ENCODE measurements around the gene CASTOR1. TPM values are rescaled to one million over a fixed set of nuclear protein-coding genes. Genes with fewer than 3 reads are reported as not detected.

The CASTOR1 gene
- total RNA-seq, 6 experiments from 2014 or later = 4.5 to 8.1 (median 5.7) TPM

DNA sequence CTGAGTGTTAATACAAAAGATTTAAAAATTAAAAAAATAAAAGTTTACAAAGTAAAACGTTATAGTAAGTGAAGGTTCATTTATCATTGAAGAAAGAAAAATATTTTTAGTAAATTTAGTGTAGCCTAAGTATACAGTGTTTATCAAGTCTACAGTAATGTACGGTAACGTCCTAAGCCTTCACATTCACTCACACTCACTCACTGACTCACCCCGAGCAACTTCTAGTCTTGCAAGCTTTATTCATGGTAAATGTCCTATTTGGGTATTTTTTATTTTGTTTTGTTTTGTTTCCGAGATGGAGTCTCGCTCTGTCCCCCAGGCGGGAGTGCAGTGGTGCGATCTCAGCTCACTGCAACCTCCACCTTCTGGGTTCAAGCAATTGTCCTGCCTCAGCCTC is 8.8 kb downstream of the CASTOR1 start:
- TF ChIP-seq, protein P1, sequence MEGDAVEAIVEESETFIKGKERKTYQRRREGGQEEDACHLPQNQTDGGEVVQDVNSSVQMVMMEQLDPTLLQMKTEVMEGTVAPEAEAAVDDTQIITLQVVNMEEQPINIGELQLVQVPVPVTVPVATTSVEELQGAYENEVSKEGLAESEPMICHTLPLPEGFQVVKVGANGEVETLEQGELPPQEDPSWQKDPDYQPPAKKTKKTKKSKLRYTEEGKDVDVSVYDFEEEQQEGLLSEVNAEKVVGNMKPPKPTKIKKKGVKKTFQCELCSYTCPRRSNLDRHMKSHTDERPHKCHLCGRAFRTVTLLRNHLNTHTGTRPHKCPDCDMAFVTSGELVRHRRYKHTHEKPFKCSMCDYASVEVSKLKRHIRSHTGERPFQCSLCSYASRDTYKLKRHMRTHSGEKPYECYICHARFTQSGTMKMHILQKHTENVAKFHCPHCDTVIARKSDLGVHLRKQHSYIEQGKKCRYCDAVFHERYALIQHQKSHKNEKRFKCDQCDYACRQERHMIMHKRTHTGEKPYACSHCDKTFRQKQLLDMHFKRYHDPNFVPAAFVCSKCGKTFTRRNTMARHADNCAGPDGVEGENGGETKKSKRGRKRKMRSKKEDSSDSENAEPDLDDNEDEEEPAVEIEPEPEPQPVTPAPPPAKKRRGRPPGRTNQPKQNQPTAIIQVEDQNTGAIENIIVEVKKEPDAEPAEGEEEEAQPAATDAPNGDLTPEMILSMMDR (IDR thresholded peaks at IDR 0.05) = no peak
- Mint-ChIP-seq H3K4me1 (ENCODE audit: low read depth) (peaks cover 21% of the 10 kb centered on the region), H3K36me3 (ENCODE audit: low read depth) (no peaks in the 10 kb centered on the region), H3K27ac (no peak overlapping the region), H3K27me3 (ENCODE audit: insufficient read depth) (peaks cover 3% of the 10 kb centered on the region; the same call in 1 of the 2 replicates), H3K9me3 (no peaks in the 10 kb centered on the region), H3K4me3 (no peak overlapping the region)
- DNase-seq = no peak

DNA sequence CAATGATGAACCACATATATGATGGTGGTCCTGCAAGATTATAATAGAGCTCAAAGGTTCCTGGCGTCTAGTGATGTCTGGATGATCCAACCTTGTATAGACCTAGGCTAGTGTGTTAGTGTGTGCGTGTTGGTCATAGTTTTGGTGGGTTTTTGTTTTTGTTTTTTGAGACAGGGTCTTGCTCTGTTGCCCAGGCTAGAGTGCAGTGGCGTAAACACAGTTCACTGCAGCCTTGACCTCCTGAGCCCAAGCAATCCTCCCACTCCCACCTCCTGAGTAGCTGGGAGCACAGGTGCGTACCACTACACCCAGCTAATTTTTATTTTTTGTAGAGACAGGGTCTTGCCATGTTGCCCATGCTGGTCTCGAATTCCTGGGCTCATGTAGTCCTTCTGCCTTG is 9.4 kb downstream of the CASTOR1 start:
- no peaks in the 10 kb centered on the region for H3K9me3 Mint-ChIP-seq
- DNase-seq = no peak
- peaks cover 3% of the 10 kb centered on the region; the same call in 1 of the 2 replicates for H3K27me3 Mint-ChIP-seq (ENCODE audit: insufficient read depth)
- H3K4me1 Mint-ChIP-seq (ENCODE audit: low read depth) = peaks cover 21% of the 10 kb centered on the region
- H3K36me3 Mint-ChIP-seq (ENCODE audit: low read depth) = no peaks in the 10 kb centered on the region
- H3K4me3 Mint-ChIP-seq = no peak overlapping the region
- no peak overlapping the region for H3K27ac Mint-ChIP-seq
- TF ChIP-seq, protein P1 (IDR thresholded peaks at IDR 0.05) = no peak

DNA sequence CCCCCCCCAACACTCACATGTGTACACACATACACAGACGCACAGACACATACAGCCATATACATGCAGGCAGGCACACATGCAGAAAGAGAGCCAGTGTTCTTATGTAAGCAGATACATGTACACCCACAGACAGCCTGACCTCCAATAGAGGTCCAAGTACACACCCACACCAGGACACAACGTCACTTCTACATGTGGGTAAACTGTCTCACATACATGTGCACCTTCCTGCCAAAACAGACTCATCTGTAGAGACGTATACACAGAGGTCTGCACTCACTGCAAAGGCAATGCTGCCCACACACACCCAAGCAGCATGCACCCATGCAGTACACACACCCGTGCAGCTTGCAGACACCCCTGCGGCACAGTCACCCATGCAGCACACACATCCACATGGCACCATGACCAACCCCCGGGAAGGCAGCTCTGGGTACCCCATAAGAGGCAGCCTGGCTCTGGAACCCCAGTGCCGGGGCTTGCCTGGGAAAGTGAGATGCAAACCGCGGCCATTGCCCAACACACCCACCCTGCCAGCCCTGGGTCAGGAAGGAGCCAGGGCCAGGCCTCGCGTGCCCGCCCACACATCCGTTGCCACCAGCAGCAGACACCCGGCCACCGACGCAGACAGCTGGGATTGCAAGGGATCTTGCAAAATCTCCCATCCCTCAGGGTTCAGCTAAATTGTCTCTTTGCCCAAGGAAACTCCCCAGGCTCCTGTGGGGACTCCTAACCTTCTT is 10.1 kb downstream of the CASTOR1 start:
- Mint-ChIP-seq H3K4me3 (no peak overlapping the region), H3K27ac (no peak overlapping the region), H3K36me3 (ENCODE audit: low read depth) (no peaks in the 10 kb centered on the region), H3K9me3 (no peaks in the 10 kb centered on the region), H3K27me3 (ENCODE audit: insufficient read depth) (peaks cover 8% of the 10 kb centered on the region), H3K4me1 (ENCODE audit: low read depth) (peaks cover 21% of the 10 kb centered on the region)
- TF ChIP-seq, protein P1 (IDR thresholded peaks at IDR 0.05) = no peak
- DNase-seq = no peak

DNA sequence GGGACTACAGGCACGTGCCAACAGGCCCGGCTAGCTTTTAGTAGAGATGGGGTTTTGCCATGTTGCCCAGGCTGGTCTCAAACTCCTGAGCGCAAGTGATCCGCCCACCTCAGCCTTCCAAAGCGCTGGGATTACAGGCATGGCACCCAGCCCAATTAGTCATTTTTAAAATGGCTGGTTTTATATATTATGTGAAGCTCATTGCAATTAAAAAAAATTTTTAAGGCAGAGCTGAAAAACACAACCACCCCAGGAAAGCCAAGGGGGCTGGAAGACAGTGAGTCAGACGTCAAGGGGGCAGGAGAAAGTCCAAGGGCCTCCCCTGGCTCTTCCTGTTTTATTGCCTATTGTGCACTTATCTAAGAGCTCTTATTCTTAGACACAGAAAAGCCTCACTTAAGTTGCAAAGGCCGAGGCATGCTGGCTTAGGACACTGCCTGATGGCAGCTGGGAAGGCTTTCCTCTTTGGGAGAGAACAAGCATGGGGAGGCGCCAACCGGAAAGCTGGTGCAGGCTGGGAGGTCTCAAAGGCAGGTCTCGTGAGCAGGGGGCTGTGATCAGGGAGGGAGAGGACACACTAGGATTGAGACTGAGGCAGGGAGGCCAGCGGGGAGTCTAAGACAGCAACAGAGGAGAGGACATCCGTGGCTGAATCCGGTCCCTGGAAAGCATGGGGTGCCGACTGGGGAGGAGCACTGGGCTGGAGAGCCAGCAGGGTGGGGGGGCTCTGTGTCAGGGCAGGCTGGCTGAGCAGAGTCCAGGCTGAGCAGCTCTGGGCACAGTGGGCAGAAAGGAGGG is 11.6 kb downstream of the CASTOR1 start:
- Mint-ChIP-seq H3K9me3 (no peaks in the 10 kb centered on the region), H3K4me1 (ENCODE audit: low read depth) (peaks cover 21% of the 10 kb centered on the region), H3K36me3 (ENCODE audit: low read depth) (no peaks in the 10 kb centered on the region), H3K27me3 (ENCODE audit: insufficient read depth) (peaks cover 14% of the 10 kb centered on the region), H3K27ac (peak overlapping the region; percentile 57; the same call in 1 of the 2 replicates), H3K4me3 (no peak overlapping the region)
- peak; percentile 23 for DNase-seq
- TF ChIP-seq, protein P1 (IDR thresholded peaks at IDR 0.05) = no peak

DNA sequence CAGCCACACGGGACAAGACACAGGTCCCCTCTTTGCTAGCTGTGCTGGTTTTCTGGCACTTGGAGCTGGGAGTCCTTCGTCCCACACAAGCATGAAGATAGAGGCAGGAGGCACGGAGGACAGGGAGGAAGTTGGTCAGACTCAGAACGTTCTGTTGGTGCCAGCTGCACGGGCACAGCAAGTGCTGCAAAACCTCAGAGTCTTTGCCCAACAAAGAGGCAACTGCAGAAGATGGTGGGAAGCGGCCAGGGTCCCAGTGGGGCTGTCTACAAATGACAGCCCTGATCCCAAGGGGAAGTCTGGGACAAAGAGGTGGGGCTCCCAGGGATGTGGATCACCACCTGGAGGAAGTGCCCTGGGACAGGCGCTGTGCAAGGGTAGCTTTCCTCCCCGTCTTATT is 13.3 kb downstream of the CASTOR1 start:
- H3K27me3 Mint-ChIP-seq (ENCODE audit: insufficient read depth) = peaks cover 18% of the 10 kb centered on the region
- DNase-seq = no peak
- no peaks in the 10 kb centered on the region for H3K36me3 Mint-ChIP-seq (ENCODE audit: low read depth)
- TF ChIP-seq, protein P1 (IDR thresholded peaks at IDR 0.05) = no peak
- no peaks in the 10 kb centered on the region for H3K9me3 Mint-ChIP-seq
- H3K27ac Mint-ChIP-seq = no peak overlapping the region
- H3K4me1 Mint-ChIP-seq (ENCODE audit: low read depth) = peaks cover 21% of the 10 kb centered on the region
- no peak overlapping the region for H3K4me3 Mint-ChIP-seq
